ENCODE results near the gene CCDC83.
"Not testable (repeated sequence)": the region's sequence is repeated elsewhere in the genome, so short reads cannot be mapped to it uniquely, and the experiment has no call there.

CCDC83 gene

DNA sequence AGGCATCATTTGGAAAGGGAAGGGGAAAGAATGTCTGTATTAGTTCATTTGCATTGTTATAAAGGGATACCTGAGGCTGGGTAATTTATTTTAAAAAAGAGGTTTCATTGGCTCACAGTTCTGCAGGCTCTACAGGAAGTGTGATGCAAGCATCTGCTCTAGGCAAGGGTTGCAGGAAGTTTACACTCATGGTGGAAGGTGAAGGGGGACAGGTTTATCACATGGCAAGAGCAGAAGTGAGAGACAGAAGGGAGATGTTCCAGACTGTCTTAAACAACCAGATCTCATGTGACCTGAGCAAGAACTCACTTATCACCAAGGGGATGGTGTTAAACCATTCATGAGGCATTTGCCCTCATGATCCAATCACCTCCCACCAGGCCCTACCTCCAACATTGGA is 90.6 kb downstream of the CCDC83 start:
- DNase-seq: no peak

DNA sequence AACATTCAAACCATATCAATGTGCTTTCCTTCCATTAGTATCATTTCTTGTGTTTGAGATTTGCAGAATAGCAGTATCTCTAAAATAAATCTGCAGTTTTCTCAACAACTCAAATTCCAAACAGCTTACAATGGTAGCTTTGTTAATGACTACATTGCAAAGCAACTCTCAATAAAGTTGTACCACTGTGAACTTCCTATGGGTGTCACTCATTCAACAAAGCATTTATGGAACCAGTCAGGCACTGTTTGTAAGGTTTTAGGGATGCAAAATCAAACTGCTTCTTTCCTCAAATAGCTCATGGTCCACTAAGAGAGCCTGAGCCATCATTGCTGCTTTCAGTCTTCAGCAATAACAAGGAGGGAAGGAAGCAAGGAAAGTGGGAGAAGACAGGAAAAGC is 91.0 kb downstream of the CCDC83 start:
- DNase-seq: no peak

DNA sequence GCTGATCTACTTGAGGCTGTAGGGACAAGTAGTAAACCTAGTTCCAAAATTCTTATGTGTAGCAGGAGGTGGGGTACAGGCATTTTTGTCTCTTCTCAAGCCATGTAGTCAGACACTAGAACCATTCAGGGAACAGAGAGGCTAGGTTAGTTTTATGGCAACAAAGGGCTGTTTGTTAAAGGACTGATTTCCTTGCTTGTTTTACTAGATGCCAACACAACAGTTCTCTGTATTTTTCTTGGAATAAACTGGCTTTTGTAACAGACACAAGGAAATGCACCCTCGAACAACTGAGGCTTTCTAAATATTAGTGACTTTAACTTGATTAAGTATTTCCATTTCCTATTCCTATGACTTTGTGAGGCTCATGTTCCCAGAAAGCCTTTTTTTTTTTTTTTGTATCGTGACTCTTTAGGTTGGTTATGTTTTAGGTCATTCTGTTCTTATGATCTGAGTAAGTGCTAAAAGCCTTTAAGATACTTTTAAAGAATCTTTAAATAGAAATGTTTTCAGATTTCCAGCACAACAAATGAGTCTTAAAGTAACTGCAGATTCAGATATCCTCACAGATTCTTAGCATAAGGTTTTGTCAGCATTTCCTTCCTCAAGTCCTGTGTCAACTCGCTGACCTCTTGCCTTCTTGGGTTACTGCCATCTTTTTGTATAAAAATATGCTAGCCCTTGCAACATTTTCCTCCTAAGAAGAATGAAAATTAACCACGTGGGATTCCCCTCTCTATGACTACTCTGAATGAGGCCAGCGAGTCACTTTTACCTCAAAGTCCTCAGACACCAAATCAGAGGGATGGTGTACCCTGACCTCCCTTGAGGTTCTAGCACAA is 92.5 kb downstream of the CCDC83 start:
- DNase-seq: peak; percentile 55

- DNase-seq: no peak
Measured at GRCh38 chr11:85948884-85949283, 93.7 kb downstream of the CCDC83 start.

- no peak for DNase-seq
Measured at GRCh38 chr11:85949798-85950197, 94.6 kb downstream of the CCDC83 start.

GRCh38 chr11:85950317-85951048 is 95.3 kb downstream of the CCDC83 start:
- DNase-seq: no peak

- DNase-seq: no peak
Measured at GRCh38 chr11:85951049-85951405, 95.8 kb downstream of the CCDC83 start.

DNA sequence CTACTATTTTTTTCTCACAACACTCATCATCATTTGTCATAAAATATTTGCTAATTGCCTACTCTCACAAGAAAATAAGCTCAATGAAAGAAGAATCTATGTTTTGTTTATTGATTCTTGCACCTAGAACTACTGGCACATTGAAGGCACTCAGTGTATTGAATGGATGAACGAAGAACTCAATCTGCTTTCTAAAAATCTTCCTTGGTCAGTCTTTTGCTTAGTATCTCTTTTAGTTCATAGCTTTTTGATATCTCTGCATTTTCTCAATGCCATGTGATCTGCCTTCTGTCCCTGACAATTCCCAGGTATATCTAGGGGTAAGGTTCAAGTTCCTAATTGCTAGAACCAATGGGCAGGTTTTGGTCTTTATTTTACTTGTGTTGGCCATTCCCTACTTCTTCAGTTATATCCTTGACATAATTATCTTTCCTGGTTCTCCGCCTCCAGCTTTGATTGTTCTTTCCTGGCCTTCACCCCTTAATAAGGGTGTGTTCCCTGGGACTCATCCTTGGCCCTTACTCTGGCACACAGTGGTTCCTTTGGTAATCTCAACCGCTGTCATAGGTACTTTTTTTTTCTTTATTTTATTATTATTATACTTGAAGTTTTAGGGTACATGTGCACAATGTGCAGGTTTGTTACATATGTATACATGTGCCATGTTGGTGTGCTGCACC is 96.4 kb downstream of the CCDC83 start:
- no peak for DNase-seq

DNA sequence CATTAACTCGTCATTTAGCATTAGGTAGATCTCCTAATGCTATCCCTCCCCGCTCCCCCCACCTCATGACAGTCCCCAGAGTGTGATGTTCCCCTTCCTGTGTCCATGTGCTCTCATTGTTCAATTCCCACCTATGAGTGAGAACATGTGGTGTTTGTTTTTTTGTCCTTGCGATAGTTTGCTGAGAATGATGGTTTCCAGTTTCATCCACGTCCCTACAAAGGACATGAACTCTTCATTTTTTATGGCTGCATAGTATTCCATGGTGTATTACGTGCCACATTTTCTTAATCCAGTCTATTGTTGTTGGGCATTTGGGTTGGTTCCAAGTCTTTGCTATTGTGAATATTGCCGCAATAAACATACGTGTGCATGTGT is 96.9 kb downstream of the CCDC83 start:
- DNase-seq: not testable (repeated sequence)

DNA sequence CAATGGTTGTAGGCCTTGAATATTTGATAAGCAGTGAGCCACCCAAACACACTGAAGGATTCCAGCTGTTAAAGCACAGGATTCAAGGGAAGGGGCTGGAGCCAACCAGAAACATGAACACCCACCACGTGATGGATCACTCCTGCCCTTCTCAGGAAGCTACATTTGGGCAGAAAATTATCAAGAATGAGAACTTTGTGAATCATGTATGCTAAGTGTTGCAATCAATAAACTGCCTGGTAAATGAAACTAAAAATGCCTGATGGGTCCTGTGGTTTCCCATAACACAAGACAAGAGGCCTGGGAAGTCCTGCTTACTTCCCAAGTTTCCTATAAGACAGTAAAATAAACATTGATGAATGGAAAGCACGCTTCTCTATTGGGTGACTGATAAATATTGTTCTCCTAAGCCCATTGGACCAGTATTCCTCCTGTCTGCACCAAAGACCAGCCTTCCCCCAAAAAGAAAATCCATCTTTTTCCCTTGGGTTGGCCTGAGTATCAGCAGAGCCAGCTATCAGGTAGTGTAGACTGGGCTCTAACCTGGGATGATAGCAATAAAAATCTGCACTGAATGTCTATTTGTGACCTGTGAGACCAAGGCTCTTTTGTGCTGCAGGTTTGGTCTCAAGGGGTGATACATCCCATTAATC is 98.4 kb downstream of the CCDC83 start:
- no peak for DNase-seq

GRCh38 chr11:85955531-85955930 is 100.3 kb downstream of the CCDC83 start:
- no peak for DNase-seq

- DNase-seq: no peak
Measured at GRCh38 chr11:85960678-85961077, 105.5 kb downstream of the CCDC83 start.

DNA sequence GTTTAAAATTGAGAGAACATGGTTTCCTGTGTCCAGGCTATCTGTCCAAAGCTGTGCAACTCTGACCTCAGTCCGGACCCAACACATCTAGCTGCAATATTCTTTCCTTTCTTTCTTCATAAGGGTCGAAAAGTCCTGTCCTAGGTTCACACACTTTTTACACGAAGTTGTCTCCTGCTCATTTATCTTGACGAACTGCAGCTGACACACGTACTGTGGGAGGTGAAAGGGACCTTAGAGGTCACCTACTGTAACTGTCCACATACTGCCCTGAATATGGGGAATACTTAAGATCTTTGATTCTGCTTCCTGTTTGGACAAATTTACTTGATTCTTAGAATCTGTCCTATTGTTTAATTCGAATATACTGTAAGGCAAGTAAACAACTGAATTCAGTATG is 105.9 kb downstream of the CCDC83 start:
- no peak for DNase-seq

DNA sequence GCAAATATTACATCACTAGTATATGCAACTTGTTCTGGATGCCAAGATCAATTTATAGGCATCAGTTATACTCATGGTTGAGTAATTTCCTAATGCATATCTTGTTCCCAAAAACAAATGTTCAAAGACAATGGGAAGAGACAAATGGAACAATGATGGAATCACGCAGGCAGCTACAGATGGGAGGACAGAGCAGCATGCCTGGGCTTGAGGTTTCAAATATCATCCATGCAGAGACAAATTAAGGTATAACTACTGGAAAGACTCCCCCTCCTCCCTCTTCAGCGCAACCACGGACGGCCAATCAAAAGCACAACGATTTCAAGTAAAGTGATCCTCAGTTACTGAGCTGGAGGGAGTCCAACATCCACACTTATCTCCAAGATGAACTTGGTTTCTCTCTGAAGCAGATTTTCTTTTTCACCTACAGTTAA is 106.8 kb downstream of the CCDC83 start:
- DNase-seq: no peak

DNA sequence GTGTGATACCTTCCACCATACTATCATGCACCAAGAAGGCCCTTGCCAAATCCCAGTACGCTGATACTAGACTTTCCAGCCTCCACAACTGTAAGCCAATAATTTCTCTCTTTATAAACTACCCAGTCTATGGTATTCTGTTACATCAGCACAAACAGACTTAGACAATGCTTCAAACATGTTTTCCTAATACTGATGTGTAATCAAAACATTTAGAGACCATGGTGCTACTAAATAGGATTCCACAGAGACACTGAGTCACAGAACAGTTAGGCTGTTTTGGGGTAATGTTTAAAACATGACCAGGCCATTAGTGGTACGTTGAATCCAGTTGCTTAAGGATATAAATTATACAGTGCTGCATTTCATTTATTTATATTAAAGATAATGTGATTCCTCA is 110.0 kb downstream of the CCDC83 start:
- no peak for DNase-seq

DNA sequence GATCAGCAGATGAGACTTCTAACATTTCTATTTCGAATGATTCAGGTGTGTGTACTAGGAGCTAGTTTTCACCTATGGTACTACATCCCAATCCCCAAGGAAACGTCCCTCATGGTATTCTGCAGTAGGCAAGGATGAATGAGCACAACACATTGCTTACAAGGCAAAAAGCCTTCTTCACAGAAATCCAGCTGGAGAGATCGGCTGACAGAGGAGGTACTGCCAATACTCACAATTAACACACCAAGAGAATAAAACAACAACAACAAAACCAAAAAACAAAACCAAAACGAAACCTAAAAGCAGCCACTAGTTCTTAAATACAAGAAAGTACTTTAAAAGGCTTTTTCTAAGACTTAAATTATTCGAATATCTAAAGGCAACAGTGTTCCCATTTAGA is 112.3 kb downstream of the CCDC83 start:
- DNase-seq: no peak

Data from hematopoietic multipotent progenitor cell treated with erythropoietin and hydrocortisone succinate and interleukin-3 and kit ligand, for 4 days (in vitro differentiated cells).